GM12872 (cell line): ENCODE results near the gene MEF2C.

ENCODE experiments used
- TF ChIP-seq, protein P1 (sequence below): IDR thresholded peaks from 3 replicates; pipeline ENCODE4 v1.5.1; 2011; ENCODE audit warnings: low read depth, mild to moderate bottlenecking, low read length, moderate library complexity; ENCODE audit not compliant: insufficient read depth

Gene MEF2C

DNA sequence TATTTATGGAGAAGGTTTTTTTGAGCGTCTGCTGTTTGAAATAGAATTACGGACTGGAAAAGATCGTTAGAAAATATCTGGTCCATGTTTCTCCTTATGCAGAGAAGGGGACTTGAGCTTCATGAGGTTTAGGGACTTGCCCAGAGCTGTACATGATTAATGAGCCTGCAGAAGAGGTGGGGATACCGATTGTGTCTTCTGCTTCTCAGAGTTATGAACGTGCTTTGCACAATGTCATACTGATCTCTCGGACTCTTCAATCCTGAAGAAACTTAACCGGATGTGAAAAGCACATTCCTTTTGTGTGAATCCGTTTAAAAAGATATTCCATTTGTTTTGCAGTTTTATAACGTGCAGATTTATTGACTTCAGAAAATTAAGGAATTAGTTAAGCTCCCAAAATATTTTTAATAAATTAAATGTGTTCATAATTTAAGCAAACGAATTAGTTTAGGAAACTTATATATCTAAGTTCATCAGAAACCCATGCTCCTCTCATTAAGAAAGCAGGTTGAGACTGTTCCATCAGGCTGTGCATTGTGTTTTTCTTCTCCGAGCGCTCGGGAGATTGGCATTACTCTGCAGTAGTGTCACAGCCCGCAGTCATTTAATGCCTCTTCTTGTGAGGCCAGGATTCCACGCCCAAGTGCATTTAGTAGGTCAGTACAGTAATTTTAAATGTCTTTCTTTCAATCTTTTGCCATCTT lies 40.8 kb upstream of the MEF2C start:
- TF ChIP-seq, protein P1, sequence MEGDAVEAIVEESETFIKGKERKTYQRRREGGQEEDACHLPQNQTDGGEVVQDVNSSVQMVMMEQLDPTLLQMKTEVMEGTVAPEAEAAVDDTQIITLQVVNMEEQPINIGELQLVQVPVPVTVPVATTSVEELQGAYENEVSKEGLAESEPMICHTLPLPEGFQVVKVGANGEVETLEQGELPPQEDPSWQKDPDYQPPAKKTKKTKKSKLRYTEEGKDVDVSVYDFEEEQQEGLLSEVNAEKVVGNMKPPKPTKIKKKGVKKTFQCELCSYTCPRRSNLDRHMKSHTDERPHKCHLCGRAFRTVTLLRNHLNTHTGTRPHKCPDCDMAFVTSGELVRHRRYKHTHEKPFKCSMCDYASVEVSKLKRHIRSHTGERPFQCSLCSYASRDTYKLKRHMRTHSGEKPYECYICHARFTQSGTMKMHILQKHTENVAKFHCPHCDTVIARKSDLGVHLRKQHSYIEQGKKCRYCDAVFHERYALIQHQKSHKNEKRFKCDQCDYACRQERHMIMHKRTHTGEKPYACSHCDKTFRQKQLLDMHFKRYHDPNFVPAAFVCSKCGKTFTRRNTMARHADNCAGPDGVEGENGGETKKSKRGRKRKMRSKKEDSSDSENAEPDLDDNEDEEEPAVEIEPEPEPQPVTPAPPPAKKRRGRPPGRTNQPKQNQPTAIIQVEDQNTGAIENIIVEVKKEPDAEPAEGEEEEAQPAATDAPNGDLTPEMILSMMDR, result no peak

DNA sequence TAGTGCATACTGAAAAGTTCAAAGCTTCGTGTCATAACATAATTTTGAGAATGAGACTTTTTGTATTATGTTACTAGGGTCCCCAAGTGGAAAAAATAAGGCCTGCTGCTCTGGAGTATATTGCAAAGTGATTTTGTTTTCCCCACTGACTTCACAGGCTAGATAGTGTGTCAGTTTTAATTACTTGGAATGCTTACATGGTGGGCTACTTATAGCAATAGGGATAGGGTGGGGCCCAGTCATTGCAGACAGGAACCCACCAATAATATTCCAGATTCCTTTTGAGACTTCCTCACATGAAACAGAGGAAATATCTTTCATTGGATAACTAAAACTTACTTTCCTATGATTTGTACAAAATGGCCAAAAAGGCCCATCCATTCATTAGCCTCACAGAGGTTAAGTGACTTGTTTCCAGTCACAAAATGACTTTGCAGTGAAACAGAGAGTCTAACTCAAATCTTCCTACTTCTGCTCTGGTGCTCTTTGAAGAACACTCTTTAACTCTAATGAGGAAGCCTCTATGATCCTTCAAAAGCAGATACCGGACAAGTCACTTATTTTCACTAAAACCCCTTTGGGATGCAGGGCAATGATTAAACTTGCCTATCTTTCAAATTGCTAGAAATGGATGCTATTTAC lies 16.2 kb upstream of the MEF2C start:
- TF ChIP-seq, protein P1, result no peak

DNA sequence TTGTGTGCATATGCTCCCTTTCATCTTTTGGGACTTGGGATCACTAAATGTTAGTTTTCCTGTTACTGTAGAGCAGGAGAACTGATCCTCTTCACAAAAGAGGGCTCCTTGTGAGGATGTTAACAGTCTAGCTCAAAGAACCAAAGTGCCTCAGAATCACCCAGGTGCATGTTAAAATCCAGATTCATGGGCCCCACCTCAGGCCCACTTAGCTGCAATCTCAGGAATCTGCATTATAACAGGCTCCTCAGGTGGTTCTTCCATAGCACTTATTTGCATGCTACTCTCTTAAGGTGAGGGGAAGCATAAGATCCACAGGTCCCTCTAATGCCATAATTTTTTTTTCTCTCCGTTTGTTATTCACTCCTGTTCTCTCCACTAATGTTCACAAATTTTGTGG lies 14.8 kb upstream of the MEF2C start:
- TF ChIP-seq, protein P1, result no peak

DNA sequence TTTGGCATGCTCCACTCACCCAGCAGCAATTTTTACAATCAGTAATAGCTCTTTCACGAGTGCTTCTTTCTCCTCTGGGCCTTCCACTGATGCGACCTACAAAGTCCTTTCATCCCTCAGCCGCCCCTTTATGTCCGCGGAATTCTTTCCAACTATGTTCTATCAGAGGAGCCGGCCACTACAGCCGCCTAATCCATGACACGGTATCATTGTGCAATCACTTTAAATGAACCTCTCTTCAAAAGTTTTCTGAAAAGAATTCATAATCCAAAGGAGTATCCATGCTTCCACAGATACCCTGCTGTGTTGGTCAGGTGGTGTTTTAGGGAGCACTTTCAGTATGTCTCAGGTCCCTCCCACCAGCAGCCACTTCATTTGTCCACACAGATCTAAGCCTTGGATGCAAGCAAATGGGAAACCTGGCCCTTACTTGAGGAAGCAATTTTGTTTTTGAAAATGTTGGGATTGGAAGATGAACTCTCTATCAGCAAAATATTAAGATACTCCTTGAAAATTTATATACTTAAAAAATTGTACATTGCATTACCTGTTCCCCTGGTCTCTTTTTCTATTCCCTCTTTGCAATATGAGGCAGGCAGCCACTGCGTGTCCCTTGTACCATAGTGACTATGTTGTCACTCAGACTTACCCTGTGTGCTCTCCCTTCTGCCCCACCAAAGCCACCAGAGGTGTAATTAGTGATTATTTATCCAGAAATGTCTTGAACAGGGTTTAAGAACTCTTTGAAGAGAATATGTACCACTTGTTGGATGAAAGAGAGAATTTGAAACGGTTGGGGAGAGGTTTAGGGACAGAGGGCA lies 12.9 kb upstream of the MEF2C start:
- TF ChIP-seq, protein P1, result no peak

DNA sequence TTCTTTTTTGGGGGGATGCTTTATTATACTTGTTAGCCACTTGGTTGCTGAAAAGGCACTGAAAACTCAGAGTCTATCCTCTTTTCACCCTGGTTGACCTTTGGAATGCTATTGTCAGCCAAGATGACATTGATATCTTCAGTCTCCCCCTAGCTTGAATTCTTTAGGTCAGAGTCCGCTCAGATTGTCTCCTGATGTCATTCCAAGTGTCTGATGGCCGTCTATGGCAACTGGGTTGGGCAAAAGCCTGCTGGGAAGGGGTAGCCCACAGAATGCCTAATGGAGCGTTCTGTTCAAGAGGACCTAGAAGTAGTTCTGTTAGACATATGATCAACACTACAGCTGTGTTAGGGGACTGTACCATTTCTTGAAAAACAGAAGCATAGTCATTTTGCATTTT lies 9.7 kb upstream of the MEF2C start:
- TF ChIP-seq, protein P1, result no peak

DNA sequence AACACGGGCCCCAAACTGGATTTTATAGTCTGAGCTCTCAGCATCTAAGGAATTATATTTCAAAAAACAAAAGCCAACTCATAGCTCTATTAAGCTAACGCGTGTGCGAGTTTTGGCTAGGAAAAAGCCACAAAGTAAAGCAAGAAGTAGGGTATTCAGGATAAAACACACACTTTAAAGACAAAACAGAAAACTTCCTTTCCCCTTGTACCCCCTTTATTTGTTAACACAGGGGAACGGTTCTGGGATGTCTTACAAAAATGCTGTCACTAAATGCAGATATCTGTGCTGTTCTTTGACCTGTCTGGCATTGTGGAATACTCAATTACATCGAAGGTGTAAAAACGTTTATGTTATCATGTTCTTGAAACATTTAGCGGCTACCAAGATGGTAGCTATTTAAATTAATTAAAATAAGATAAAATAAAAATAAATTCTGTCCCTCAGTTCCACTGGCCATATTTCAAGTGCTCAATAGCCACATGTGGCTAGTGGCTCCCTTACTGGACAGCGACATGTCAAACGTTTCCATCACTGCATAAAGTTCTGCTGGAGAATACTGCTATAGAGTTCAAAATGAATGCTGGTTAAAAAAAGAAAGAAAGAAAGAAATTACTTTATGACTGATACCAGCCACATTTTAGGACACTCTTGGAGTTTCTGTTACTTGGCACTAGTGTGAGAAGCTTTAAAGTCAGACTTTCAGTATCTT lies 7.2 kb upstream of the MEF2C start:
- TF ChIP-seq, protein P1, result no peak
